PC-3 (cell line): Measurements from ENCODE around the gene KAT2B. TPM values are rescaled to one million over a fixed set of nuclear protein-coding genes. Genes with fewer than 3 reads are reported as not detected.

Experiments
- ATAC-seq: fragments of 200-7000 bp; cut with Tn5 transposase; 2 replicates; pipeline ENCODE4 v1.9.1; 2020; ENCODE audit warnings: mild to moderate bottlenecking, moderate library complexity
- BruUV-seq: library from RNA; stranded (reverse); fragments of 400-500 nt; replicated peaks from 2 replicates; lab custom pipeline; 2021; lab: Mats Ljungman, UMichigan
- CTCF ChIA-PET: fragments of 300-600 bp; sonication (Branson Sonifier 250); formaldehyde crosslinking; loops from one replicate; lab custom pipeline; 2022; ENCODE audit warnings: antibody characterized with exemption; lab: Charles Lee
- POLR2A ChIA-PET: fragments of 300-600 bp; sonication (Branson Sonifier 250); formaldehyde crosslinking; loops from one replicate; lab custom pipeline; 2022; ENCODE audit warnings: antibody characterized with exemption; ENCODE audit not compliant: unreplicated experiment; lab: Charles Lee
- DNase-seq: peaks from one replicate; pipeline ENCODE4 v3.0.0-alpha.2; 2015
- H2AFZ ChIP-seq: fragments of 300-600 bp; sonication (generic); 2 replicates; pipeline ENCODE4 v1.6.0; 2016; ENCODE audit warnings: antibody characterized with exemption, low read length
- H3F3A ChIP-seq: fragments of 300-600 bp; sonication (generic); one replicate; pipeline ENCODE4 v1.6.0; 2017; ENCODE audit warnings: antibody characterized with exemption, low read length, control low read depth, mild to moderate bottlenecking; ENCODE audit not compliant: unreplicated experiment
- H3K27ac ChIP-seq: fragments of 300-600 bp; sonication (generic); 2 replicates; pipeline ENCODE4 v1.5.1; 2016; ENCODE audit warnings: mild to moderate bottlenecking, low read length
- H3K27me3 ChIP-seq: fragments of 300-600 bp; sonication (generic); 2 replicates; pipeline ENCODE4 v1.6.1; 2016; ENCODE audit warnings: low read length, mixed read lengths
- H3K36me3 ChIP-seq: fragments of 300-600 bp; sonication (generic); 2 replicates; pipeline ENCODE4 v1.6.1; 2016; ENCODE audit warnings: low read depth, mixed run types, low read length, mixed read lengths
- H3K4me1 ChIP-seq: fragments of 300-600 bp; sonication (generic); 2 replicates; pipeline ENCODE4 v1.5.1; 2016; ENCODE audit warnings: low read length; ENCODE audit not compliant: insufficient read depth
- H3K4me2 ChIP-seq: fragments of 300-600 bp; sonication (generic); 2 replicates; pipeline ENCODE4 v1.6.0; 2016; ENCODE audit warnings: low read length
- H3K4me3 ChIP-seq: fragments of 300-600 bp; sonication (generic); 2 replicates; pipeline ENCODE4 v1.5.1; 2016; ENCODE audit warnings: mild to moderate bottlenecking, low read length, mixed read lengths
- H3K79me2 ChIP-seq: fragments of 300-600 bp; sonication (generic); 2 replicates; pipeline ENCODE4 v1.6.1; 2017; ENCODE audit warnings: low read length, mixed read lengths
- H3K9ac ChIP-seq: fragments of 300-600 bp; sonication (generic); 2 replicates; pipeline ENCODE4 v1.6.0; 2016; ENCODE audit warnings: mild to moderate bottlenecking, low read length
- H3K9me2 ChIP-seq: fragments of 300-600 bp; sonication (generic); replicated peaks from 2 replicates; pipeline ENCODE4 v1.6.1; 2016; ENCODE audit warnings: mixed run types, low read length, mixed read lengths
- H3K9me3 ChIP-seq: fragments of 300-600 bp; sonication (generic); 2 replicates; pipeline ENCODE4 v1.6.1; 2016; ENCODE audit warnings: low read length, mixed read lengths
- H4K20me1 ChIP-seq: fragments of 300-600 bp; sonication (generic); 2 replicates; pipeline ENCODE4 v1.6.1; 2016; ENCODE audit warnings: low read length, mixed read lengths
- CTCF ChIP-seq: fragments of 300-600 bp; sonication (generic); conservative IDR thresholded peaks from 2 replicates; pipeline ENCODE4 v1.5.1; 2017; ENCODE audit warnings: antibody characterized with exemption, low read depth, mild to moderate bottlenecking, low read length
- EZH2 ChIP-seq: fragments of 300-600 bp; sonication (generic); IDR thresholded peaks from one replicate; pipeline ENCODE4 v1.6.1; 2017; ENCODE audit warnings: antibody characterized with exemption, mild to moderate bottlenecking, low read length; ENCODE audit not compliant: unreplicated experiment
- EZH2phosphoT487 ChIP-seq: fragments of 300-600 bp; sonication (generic); IDR thresholded peaks from 2 replicates; pipeline ENCODE4 v1.6.1; 2018; ENCODE audit warnings: mild to moderate bottlenecking, antibody characterized with exemption, low read length, borderline replicate concordance
- intact Hi-C: fragments of 100-400 bp; cut with micrococcal nuclease; formaldehyde crosslinking; loops from 2 replicates; pipeline ENCODE4 v1.9.0; 2023
- total RNA-seq: library from RNA; depleted of rRNA; stranded (reverse); fragments of >200 nt; gene quantifications from 2 replicates; pipeline ENCODE4 v1.2.3, GENCODE V29; 2014

The KAT2B gene
- total RNA-seq, 1 experiment from 2014 or later, result 11.9 TPM

GRCh38 chr3:20141316-20141715 is 101.1 kb downstream of the KAT2B start:
- H3K27ac ChIP-seq, result no peak overlapping the region
- ChIA-PET POLR2A (no interaction called here), CTCF (no interaction called here)
- no peaks in the 10 kb centered on the region for H3K79me2 ChIP-seq
- no peaks in the 10 kb centered on the region for H3K9me2 ChIP-seq
- H3K9me3 ChIP-seq, result no peaks in the 10 kb centered on the region
- no peak overlapping the region for H3K9ac ChIP-seq
- intact Hi-C loops, result no loop called here
- no peak overlapping the region for H2AFZ ChIP-seq
- H3K27me3 ChIP-seq, result no peaks in the 10 kb centered on the region
- BruUV-seq, result no TSS peak
- no peak overlapping the region for H3K4me2 ChIP-seq
- no peaks in the 10 kb centered on the region for H3F3A ChIP-seq
- no peaks in the 10 kb centered on the region for H3K36me3 ChIP-seq
- peaks cover 6% of the 10 kb centered on the region; the same call in 1 of the 2 replicates for H3K4me1 ChIP-seq
- DNase-seq (no peak), ATAC-seq (no peak)
- H3K4me3 ChIP-seq, result no peak overlapping the region
- H4K20me1 ChIP-seq, result no peaks in the 10 kb centered on the region
- no peak for TF ChIP-seq CTCF
- no peak for TF ChIP-seq EZH2
- TF ChIP-seq EZH2phosphoT487, result no peak

DNA sequence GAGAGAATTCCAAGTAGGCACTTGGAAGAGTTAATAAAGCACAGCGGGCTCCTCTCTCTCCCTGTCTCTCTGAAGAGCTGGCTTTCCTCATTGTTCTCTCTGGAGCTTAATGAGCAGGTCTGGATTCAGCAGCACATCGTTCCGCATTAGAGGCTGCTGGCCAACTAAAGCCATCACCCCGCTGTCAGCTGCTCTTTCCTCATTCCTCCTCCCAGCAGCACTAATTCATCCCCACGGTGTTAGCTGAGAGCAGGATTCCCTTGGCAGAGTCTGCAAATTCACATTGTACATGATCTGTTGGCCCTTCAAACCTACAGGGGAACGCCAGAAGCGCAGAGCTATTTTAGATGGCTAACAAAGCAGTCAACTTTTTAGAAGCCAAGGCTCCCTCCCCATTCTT is 101.6 kb downstream of the KAT2B start:
- H3K9me2 ChIP-seq, result no peaks in the 10 kb centered on the region
- H3K4me1 ChIP-seq, result peaks cover under 1% of the 10 kb centered on the region; the same call in 1 of the 2 replicates
- no peaks in the 10 kb centered on the region for H4K20me1 ChIP-seq
- no peak overlapping the region for H3K4me2 ChIP-seq
- H3K9me3 ChIP-seq, result no peaks in the 10 kb centered on the region
- POLR2A ChIA-PET, result no interaction called here
- no peak overlapping the region for H3K9ac ChIP-seq
- DNase-seq (no peak), ATAC-seq (no peak)
- H3K27me3 ChIP-seq, result no peaks in the 10 kb centered on the region
- no peaks in the 10 kb centered on the region for H3K36me3 ChIP-seq
- CTCF ChIA-PET, result no interaction called here
- TF ChIP-seq CTCF (no peak), EZH2 (no peak), EZH2phosphoT487 (no peak)
- H3K79me2 ChIP-seq, result no peaks in the 10 kb centered on the region
- H3K4me3 ChIP-seq, result no peak overlapping the region
- no peak overlapping the region for H3K27ac ChIP-seq
- intact Hi-C loops, result no loop called here
- BruUV-seq, result no TSS peak
- no peak overlapping the region for H2AFZ ChIP-seq
- H3F3A ChIP-seq, result no peaks in the 10 kb centered on the region

DNA sequence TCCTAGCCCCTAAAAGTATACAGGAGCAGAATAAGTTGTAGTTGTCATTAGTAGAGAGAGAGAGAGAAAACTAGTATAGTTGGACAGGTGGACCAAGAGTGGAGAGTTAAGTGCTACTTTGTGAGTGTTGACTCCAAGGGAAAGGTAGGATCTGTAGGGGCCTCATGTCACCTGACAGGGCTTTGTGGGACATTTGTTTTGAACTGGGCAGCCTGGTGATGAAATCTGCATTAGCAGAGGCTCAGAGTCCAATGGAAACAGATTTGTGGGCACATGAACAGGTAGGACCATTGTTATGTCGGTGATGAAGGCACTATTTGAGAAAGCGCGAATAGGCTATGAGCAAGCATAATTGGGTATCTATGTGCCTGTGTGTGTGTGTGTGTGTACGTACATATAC is 102.3 kb downstream of the KAT2B start:
- DNase-seq, result no peak
- Histone ChIP-seq H3K4me3 (no peak overlapping the region), H3K27me3 (no peaks in the 10 kb centered on the region), H3F3A (no peaks in the 10 kb centered on the region), H3K79me2 (no peaks in the 10 kb centered on the region), H2AFZ (no peak overlapping the region), H3K27ac (no peak overlapping the region), H3K9me3 (no peaks in the 10 kb centered on the region), H3K36me3 (no peaks in the 10 kb centered on the region), H3K4me1 (no peaks in the 10 kb centered on the region), H4K20me1 (no peaks in the 10 kb centered on the region), H3K4me2 (no peak overlapping the region), H3K9me2 (no peaks in the 10 kb centered on the region), H3K9ac (no peak overlapping the region)
- TF ChIP-seq EZH2 (no peak), EZH2phosphoT487 (no peak), CTCF (no peak)
- ChIA-PET CTCF (no interaction called here), POLR2A (no interaction called here)
- BruUV-seq, result no TSS peak
- ATAC-seq, result no peak
- intact Hi-C loops, result no loop called here
